GM12878 (cell line): ENCODE measurements around the gene PCSK5. TPM values are rescaled to one million over a fixed set of nuclear protein-coding genes. Genes with fewer than 3 reads are reported as not detected.

Experiments used
- ATAC-seq: fragments of 200-7000 bp; cut with Tn5 transposase; 3 replicates; pipeline ENCODE4 v1.9.1; 2020; ENCODE audit warnings: mild to moderate bottlenecking, moderate library complexity
- BruUV-seq: library from RNA; stranded (reverse); fragments of 400-500 nt; replicated peaks from 2 replicates; lab custom pipeline; 2021; lab: Mats Ljungman, UMichigan
- CTCF ChIA-PET: fragments of 300-600 bp; sonication (Branson Sonifier 250); formaldehyde crosslinking; extraction: SDS; loops from one replicate; lab custom pipeline; 2021; ENCODE audit warnings: inconsistent platforms; lab: Yijun Ruan, JAX
- POLR2A ChIA-PET: fragments of 350-600 bp; formaldehyde crosslinking; extraction: SDS; loops from one replicate; lab custom pipeline; 2021; ENCODE audit warnings: inconsistent platforms; lab: Charles Lee
- RAD21 ChIA-PET: fragments of 300-600 bp; sonication (Branson Sonifier 250); formaldehyde crosslinking; loops from one replicate; lab custom pipeline; 2023; ENCODE audit warnings: antibody characterized with exemption; ENCODE audit not compliant: unreplicated experiment; lab: Charles Lee
- SMC1A ChIA-PET: fragments of 300-600 bp; sonication (Branson Sonifier 250); formaldehyde crosslinking; loops from one replicate; lab custom pipeline; 2023; ENCODE audit not compliant: unreplicated experiment, uncharacterized antibody; lab: Charles Lee
- DNase-seq: peaks from one replicate; pipeline ENCODE4 v3.0.0-alpha.2; 2011; ENCODE audit warnings: low read depth, low spot score
- FAIRE-seq: peaks from 3 replicates; lab custom pipeline; 2011; peaks lifted over from hg19 to GRCh38; lab: Jason Lieb, UNC
- H2AFZ ChIP-seq: 2 replicates; pipeline ENCODE4 v1.6.0; 2011; ENCODE audit warnings: low read depth, low read length, control low read depth; ENCODE audit not compliant: control insufficient read depth
- H3K27ac ChIP-seq: 2 replicates; pipeline ENCODE4 v1.5.1; 2011; ENCODE audit warnings: control low read depth; ENCODE audit not compliant: control insufficient read depth, insufficient read depth
- H3K27me3 ChIP-seq, 2 experiments: replicated peaks in 1 of 2; 2 replicates each; pipeline versions ENCODE4 v1.6.0 to v1.6.1; 2011; ENCODE audit warnings: low read length in 1 of 2; ENCODE audit not compliant: control insufficient read depth in 2 of 2, insufficient read depth in 2 of 2
- H3K36me3 ChIP-seq, 2 experiments: 2 replicates each; pipeline ENCODE4 v1.5.1; 2011; ENCODE audit warnings: low read length in 1 of 2; ENCODE audit not compliant: control insufficient read depth in 2 of 2, insufficient read depth in 2 of 2
- H3K4me1 ChIP-seq: 2 replicates; pipeline ENCODE4 v1.6.1; 2011; ENCODE audit warnings: mild to moderate bottlenecking, low read length, moderate library complexity, mixed read lengths; ENCODE audit not compliant: control insufficient read depth, insufficient read depth
- H3K4me2 ChIP-seq: 2 replicates; pipeline ENCODE4 v1.6.0; 2011; ENCODE audit warnings: control low read depth; ENCODE audit not compliant: control insufficient read depth, insufficient read depth
- H3K4me3 ChIP-seq: fragments of 200-600 bp; sonication (generic); 2 replicates; pipeline ENCODE4 v1.5.1; 2016
- H3K79me2 ChIP-seq: 2 replicates; pipeline ENCODE4 v1.6.0; 2011; ENCODE audit warnings: low read length; ENCODE audit not compliant: control insufficient read depth, insufficient read depth
- H3K9ac ChIP-seq: 2 replicates; pipeline ENCODE4 v1.8.0; 2011; ENCODE audit warnings: low read length, control low read depth, mixed read lengths; ENCODE audit not compliant: control insufficient read depth, insufficient read depth
- H3K9me3 ChIP-seq: replicated peaks from 3 replicates; pipeline ENCODE4 v1.5.1; 2011; ENCODE audit warnings: mild to moderate bottlenecking, low read length; ENCODE audit not compliant: control insufficient read depth, insufficient read depth
- H4K20me1 ChIP-seq: 2 replicates; pipeline ENCODE4 v1.6.0; 2011; ENCODE audit not compliant: control insufficient read depth, insufficient read depth
- BCL11A ChIP-seq: IDR thresholded peaks from 2 replicates; pipeline ENCODE4 v1.6.1; 2011; ENCODE audit warnings: low read depth, low read length
- DPF2 ChIP-seq: fragments of 450-650 bp; IDR thresholded peaks from 2 replicates; pipeline ENCODE4 v1.6.1; 2017; ENCODE audit warnings: mild to moderate bottlenecking
- E2F4 ChIP-seq: IDR thresholded peaks from 2 replicates; pipeline ENCODE4 v1.6.1; 2012; ENCODE audit warnings: low read depth, low read length, improper control_type of control experiment
- EGR1 ChIP-seq, 2 experiments: IDR thresholded peaks; 1 replicate in 1 of 2; 2 replicates in 1 of 2; pipeline ENCODE4 v1.6.1; 2011 to 2012; ENCODE audit warnings: low read depth in 2 of 2, low read length in 2 of 2, borderline replicate concordance in 1 of 2, mild to moderate bottlenecking in 1 of 2, moderate library complexity in 1 of 2
- HDAC6 ChIP-seq: fragments of 200-600 bp; sonication (generic); IDR thresholded peaks from one replicate; pipeline ENCODE4 v1.8.0; 2017; ENCODE audit warnings: antibody characterized with exemption; ENCODE audit not compliant: unreplicated experiment
- LARP7 ChIP-seq: fragments of 450-650 bp; IDR thresholded peaks from 2 replicates; pipeline ENCODE4 v1.6.1; 2017; ENCODE audit warnings: mild to moderate bottlenecking
- RFX5 ChIP-seq: IDR thresholded peaks from 2 replicates; pipeline ENCODE4 v1.6.1; 2011; ENCODE audit warnings: low read depth, low read length, improper control_type of control experiment
- SIN3A ChIP-seq: IDR thresholded peaks from 2 replicates; pipeline ENCODE4 v1.6.1; 2012; ENCODE audit warnings: low read depth, low read length, improper control_type of control experiment
- SMAD1 ChIP-seq: fragments of 450-650 bp; IDR thresholded peaks from 2 replicates; pipeline ENCODE4 v1.6.1; 2018; ENCODE audit warnings: mild to moderate bottlenecking, low read depth; ENCODE audit not compliant: partially characterized antibody
- SRF ChIP-seq, 2 experiments: IDR thresholded peaks; 2 replicates each; pipeline ENCODE4 v1.6.1; 2011; ENCODE audit warnings: low read depth in 2 of 2, low read length in 2 of 2, mild to moderate bottlenecking in 1 of 2, moderate library complexity in 1 of 2
- TCF12 ChIP-seq: IDR thresholded peaks from 2 replicates; pipeline ENCODE4 v1.6.1; 2011; ENCODE audit warnings: low read depth, mild to moderate bottlenecking, low read length
- USF2 ChIP-seq: IDR thresholded peaks from 2 replicates; pipeline ENCODE4 v1.6.1; 2011; ENCODE audit warnings: low read depth, low read length, improper control_type of control experiment, borderline replicate concordance
- YBX1 ChIP-seq: fragments of 450-650 bp; IDR thresholded peaks from 2 replicates; pipeline ENCODE4 v1.6.1; 2016; ENCODE audit warnings: antibody characterized with exemption
- ZBTB33 ChIP-seq: fragments of 450-650 bp; IDR thresholded peaks from 2 replicates; pipeline ENCODE4 v1.6.1; 2017; ENCODE audit warnings: mild to moderate bottlenecking
- WGBS: methylation state at CpG from one replicate; pipeline ENCODE4 v1.1.6; 2016; ENCODE audit warnings: low lambda C conversion rate; ENCODE audit not compliant: insufficient replicate concordance, insufficient coverage; ENCODE audit errors: missing lambda C conversion rate; 5-methylcytosine and 5-hydroxymethylcytosine counted together
- in situ Hi-C: fragments of 300-500 bp; cut with MboI; formaldehyde crosslinking; loops from 9 replicates; pipeline ENCODE4 v1.14.3; 2018; ENCODE audit warnings: mixed read lengths
- intact Hi-C: fragments of 100-400 bp; cut with micrococcal nuclease; formaldehyde crosslinking; loops from one replicate; pipeline ENCODE4 v1.14.2; 2022; ENCODE audit not compliant: unreplicated experiment
- polyA plus RNA-seq, 11 experiments: library from polyadenylated mRNA; depleted of rRNA in 4 of 11; unstranded in 6 of 11; stranded (reverse) in 5 of 11; fragments of >200 nt; fragmentation: Nextera tagmentation in 4 of 11; fragmentation: Illumina TruSeq in 1 of 11; extraction: Ambion mirVana in 4 of 11; extraction: Trizol in 1 of 11; gene quantifications; 1 replicate in 1 of 11; 2 replicates in 10 of 11; pipeline versions ENCODE4 v1.2.1 to v1.2.3, GENCODE V29; 2011 to 2016; ENCODE audit warnings: inconsistent platforms in 2 of 11, missing spikeins in 2 of 11, low read depth in 1 of 11
- total RNA-seq, 4 experiments: library from RNA; depleted of rRNA in 3 of 4; stranded (reverse); fragments of >200 nt in 3 of 4; fragmentation: Illumina TruSeq in 1 of 4; extraction: Trizol in 1 of 4; gene quantifications; 2 replicates each; pipeline versions ENCODE4 v1.2.1 to v1.2.3, GENCODE V29; 2013 to 2021
- TF ChIP-seq, protein P1 (sequence below): IDR thresholded peaks from 2 replicates; pipeline ENCODE4 v1.6.1; 2011; ENCODE audit warnings: low read depth, mild to moderate bottlenecking, low read length, moderate library complexity, borderline replicate concordance; ENCODE audit errors: extremely low read depth
- TF ChIP-seq, protein P2 (sequence below): IDR thresholded peaks from 2 replicates; pipeline ENCODE4 v1.6.1; 2011; ENCODE audit warnings: mild to moderate bottlenecking, low read depth, low read length, moderate library complexity; ENCODE audit not compliant: insufficient replicate concordance
- TF ChIP-seq, protein P3 (sequence below), 3 experiments: IDR thresholded peaks in 2 of 3; conservative IDR thresholded peaks in 1 of 3; 2 replicates each; pipeline ENCODE4 v1.5.1; 2011; ENCODE audit warnings: low read depth in 3 of 3, low read length in 3 of 3, mild to moderate bottlenecking in 3 of 3, control low read depth in 2 of 3, moderate library complexity in 2 of 3, inconsistent platforms in 1 of 3, mixed read lengths in 1 of 3; ENCODE audit not compliant: control insufficient read depth in 2 of 3, insufficient read depth in 1 of 3; ENCODE audit errors: extremely low read depth in 1 of 3

Gene PCSK5
- total and polyA plus RNA-seq, 10 of the 15 experiments (the other 5 are each of a cell fraction or from before 2014, with no cell fraction given): 0.01 to 0.13 (median 0.04) TPM; not detected in 3

DNA sequence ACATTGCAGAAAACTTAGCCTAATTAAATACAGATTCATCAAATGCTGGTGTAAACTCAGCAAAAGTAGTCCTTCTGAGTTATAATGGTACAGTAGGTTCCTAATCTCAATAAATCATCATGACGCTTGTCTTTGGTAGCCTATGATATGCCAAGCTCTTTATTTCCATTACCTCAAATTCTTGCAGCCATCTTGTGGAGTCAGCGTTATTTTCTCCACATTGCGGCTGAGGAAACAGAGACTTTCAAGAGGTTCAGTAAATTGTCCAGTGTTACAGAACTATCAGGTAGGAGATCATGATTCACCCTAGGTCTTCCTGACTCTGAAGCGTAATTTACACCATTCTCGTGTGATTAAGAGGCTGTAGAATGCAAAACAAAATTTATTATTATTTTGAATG lies 237.2 kb downstream of the PCSK5 start:
- RAD21 ChIA-PET: no interaction called here
- Histone ChIP-seq H3K4me3 (no peak overlapping the region), H4K20me1 (no peaks in the 10 kb centered on the region), H3K79me2 (no peaks in the 10 kb centered on the region), H3K9ac (no peak overlapping the region), H3K9me3 (no peaks in the 10 kb centered on the region), H3K27ac (no peak overlapping the region), H3K4me2 (no peak overlapping the region), H3K4me1 (no peaks in the 10 kb centered on the region), H3K36me3 (no peaks in the 10 kb centered on the region), H2AFZ (no peak overlapping the region), H3K27me3 (no peaks in the 10 kb centered on the region)
- no peak for ATAC-seq
- intact Hi-C loops (no loop called here), in situ Hi-C loops (no loop called here)
- SMC1A ChIA-PET: no interaction called here
- POLR2A ChIA-PET: no interaction called here
- 33% methylated on average over 5 of the region's 5 CpGs for WGBS
- CTCF ChIA-PET: no interaction called here
- DNase-seq: no peak
- no TSS peak for BruUV-seq
- no peak for FAIRE-seq
- TF ChIP-seq BCL11A (no peak), USF2 (no peak), SIN3A (no peak), LARP7 (no peak), ZBTB33 (no peak), E2F4 (no peak), DPF2 (no peak), YBX1 (no peak), SRF (IDR thresholded peaks at IDR 0.05; ENCODE audit: low read depth in 2 of 2, low read length in 2 of 2) (no peak), TCF12 (no peak), EGR1 (IDR thresholded peaks at IDR 0.05; ENCODE audit: borderline replicate concordance in 1 of 2, low read depth in 2 of 2, low read length in 2 of 2) (no peak), SMAD1 (no peak), HDAC6 (no peak), RFX5 (no peak)
- TF ChIP-seq, protein P1, sequence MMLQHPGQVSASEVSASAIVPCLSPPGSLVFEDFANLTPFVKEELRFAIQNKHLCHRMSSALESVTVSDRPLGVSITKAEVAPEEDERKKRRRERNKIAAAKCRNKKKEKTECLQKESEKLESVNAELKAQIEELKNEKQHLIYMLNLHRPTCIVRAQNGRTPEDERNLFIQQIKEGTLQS: no peak
- TF ChIP-seq, protein P2, sequence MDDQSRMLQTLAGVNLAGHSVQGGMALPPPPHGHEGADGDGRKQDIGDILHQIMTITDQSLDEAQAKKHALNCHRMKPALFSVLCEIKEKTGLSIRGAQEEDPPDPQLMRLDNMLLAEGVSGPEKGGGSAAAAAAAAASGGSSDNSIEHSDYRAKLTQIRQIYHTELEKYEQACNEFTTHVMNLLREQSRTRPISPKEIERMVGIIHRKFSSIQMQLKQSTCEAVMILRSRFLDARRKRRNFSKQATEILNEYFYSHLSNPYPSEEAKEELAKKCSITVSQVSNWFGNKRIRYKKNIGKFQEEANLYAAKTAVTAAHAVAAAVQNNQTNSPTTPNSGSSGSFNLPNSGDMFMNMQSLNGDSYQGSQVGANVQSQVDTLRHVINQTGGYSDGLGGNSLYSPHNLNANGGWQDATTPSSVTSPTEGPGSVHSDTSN: no peak
- TF ChIP-seq, protein P3, sequence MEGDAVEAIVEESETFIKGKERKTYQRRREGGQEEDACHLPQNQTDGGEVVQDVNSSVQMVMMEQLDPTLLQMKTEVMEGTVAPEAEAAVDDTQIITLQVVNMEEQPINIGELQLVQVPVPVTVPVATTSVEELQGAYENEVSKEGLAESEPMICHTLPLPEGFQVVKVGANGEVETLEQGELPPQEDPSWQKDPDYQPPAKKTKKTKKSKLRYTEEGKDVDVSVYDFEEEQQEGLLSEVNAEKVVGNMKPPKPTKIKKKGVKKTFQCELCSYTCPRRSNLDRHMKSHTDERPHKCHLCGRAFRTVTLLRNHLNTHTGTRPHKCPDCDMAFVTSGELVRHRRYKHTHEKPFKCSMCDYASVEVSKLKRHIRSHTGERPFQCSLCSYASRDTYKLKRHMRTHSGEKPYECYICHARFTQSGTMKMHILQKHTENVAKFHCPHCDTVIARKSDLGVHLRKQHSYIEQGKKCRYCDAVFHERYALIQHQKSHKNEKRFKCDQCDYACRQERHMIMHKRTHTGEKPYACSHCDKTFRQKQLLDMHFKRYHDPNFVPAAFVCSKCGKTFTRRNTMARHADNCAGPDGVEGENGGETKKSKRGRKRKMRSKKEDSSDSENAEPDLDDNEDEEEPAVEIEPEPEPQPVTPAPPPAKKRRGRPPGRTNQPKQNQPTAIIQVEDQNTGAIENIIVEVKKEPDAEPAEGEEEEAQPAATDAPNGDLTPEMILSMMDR (IDR thresholded peaks at IDR 0.05 in 2 of 3, conservative IDR thresholded peaks at IDR 0.05 in 1 of 3; ENCODE audit: control insufficient read depth in 2 of 3, extremely low read depth in 1 of 3, insufficient read depth in 1 of 3, low read depth in 3 of 3, low read length in 3 of 3): no peak
